ENCODE data around the gene ACADVL. TPM values are rescaled to one million over a fixed set of nuclear protein-coding genes. Genes with fewer than 3 reads are reported as not detected.

The ACADVL gene
- total and polyA plus RNA-seq, 10 donors, result 320 to 963 (median 586) TPM

DNA sequence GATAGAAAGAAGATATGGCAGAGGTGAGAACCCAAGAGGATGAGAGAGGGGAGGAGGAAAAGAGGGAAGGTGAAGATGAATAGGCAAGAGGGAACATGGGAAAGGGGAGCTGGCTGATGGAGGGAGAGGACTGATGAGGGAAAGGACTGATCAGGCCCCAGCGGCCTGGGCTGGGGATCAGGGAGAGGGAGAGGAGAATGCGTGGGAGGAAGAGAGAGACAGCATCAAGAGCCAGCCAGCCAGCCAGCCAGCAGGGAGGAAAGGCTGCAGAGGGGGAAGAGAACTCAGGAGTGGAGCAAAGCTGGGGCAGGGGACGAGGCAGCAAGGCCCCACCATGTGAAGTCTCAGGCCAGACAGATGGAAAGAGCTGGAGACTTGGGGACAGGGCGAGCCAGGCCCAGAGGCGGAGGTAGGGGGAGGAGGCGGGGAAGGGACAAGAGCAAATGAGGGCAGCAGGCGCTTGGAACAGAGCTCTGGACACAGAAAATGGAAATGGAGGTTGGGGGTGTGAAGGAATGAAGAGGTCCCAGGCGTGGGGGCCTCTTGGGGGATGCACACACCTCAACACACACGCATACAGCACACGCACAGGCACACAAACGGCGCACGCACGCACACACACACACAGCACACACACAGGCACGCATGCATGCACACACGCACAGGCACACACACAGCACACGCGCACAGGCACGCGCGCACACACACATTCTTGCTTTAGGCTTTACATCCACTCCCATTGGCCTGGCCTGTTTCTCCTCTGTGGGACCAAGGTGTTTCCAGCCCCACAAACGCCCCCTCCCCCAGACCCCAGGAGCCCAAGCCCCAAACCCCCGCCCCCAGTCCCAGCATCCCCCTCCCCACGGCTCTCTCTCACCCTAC, 12.4 kb upstream of the ACADVL start:
- intact Hi-C loops (cut with DNase I; ENCODE audit: low total_unique reads), result no loop called here
- Histone ChIP-seq H3K27me3 (replicated peaks in 1 of 7) (no peaks in the 10 kb centered on the region), H3K4me3 (no peak overlapping the region), H3K9me3 (no peaks in the 10 kb centered on the region), H3K4me1 (peaks cover 0 to 60% (median 30%) of the 10 kb centered on the region in 6 donors), H3K27ac (peak overlapping the region in 4 of 8 donors; percentile 34 to 84 (median 60)), H3K36me3 (peaks cover 0 to 18% (median 11%) of the 10 kb centered on the region in 6 donors)
- no peak for TF ChIP-seq POLR2A (IDR thresholded peaks at IDR 0.05)
- no peak for TF ChIP-seq POLR2AphosphoS5 (IDR thresholded peaks at IDR 0.05)
- TF ChIP-seq, protein P1, sequence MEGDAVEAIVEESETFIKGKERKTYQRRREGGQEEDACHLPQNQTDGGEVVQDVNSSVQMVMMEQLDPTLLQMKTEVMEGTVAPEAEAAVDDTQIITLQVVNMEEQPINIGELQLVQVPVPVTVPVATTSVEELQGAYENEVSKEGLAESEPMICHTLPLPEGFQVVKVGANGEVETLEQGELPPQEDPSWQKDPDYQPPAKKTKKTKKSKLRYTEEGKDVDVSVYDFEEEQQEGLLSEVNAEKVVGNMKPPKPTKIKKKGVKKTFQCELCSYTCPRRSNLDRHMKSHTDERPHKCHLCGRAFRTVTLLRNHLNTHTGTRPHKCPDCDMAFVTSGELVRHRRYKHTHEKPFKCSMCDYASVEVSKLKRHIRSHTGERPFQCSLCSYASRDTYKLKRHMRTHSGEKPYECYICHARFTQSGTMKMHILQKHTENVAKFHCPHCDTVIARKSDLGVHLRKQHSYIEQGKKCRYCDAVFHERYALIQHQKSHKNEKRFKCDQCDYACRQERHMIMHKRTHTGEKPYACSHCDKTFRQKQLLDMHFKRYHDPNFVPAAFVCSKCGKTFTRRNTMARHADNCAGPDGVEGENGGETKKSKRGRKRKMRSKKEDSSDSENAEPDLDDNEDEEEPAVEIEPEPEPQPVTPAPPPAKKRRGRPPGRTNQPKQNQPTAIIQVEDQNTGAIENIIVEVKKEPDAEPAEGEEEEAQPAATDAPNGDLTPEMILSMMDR (IDR thresholded peaks at IDR 0.05 in 8 of 11, conservative IDR thresholded peaks at IDR 0.05 in 3 of 11), result no peak
- 69 to 91% (median 89%) methylated on average over 20 to 24 of the region's 24 CpGs for WGBS, 5 donors
- peak; percentile 66 for DNase-seq

DNA sequence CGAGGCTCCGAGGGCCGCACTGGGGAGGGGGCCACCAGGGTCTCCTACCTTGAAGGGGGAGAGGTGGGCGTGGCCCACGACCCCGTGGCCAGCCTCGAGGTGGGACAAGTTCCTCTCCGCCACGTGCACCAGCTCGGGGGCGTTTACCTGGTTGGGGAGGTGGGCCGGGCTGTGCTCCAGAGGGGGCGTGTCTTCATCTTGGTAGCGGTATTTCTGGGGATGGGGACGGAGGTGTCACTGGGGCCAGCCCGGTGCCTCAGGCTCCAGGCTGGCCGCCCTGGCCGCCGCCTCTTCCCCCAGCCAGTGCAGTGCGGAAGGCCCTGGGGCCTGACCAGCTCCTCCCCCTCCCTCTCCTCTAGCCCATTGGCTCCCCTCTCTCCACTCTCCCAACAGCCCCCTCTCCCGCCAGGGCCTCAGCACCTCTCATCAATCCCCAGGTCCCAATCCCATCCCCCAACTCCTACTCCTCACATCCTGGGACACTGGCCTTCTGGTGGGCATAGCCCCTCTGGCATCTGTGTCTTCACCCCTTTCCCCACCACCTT, 11.6 kb upstream of the ACADVL start:
- intact Hi-C loops (cut with DNase I; ENCODE audit: low total_unique reads), result no loop called here
- TF ChIP-seq POLR2AphosphoS5 (IDR thresholded peaks at IDR 0.05), result no peak
- no peak for TF ChIP-seq POLR2A (IDR thresholded peaks at IDR 0.05)
- TF ChIP-seq, protein P1 (IDR thresholded peaks at IDR 0.05 in 8 of 11, conservative IDR thresholded peaks at IDR 0.05 in 3 of 11), result no peak
- Histone ChIP-seq H3K4me3 (no peak overlapping the region), H3K36me3 (peaks cover 0 to 10% (median 5%) of the 10 kb centered on the region in 6 donors), H3K4me1 (peaks cover 0 to 60% (median 30%) of the 10 kb centered on the region in 6 donors), H3K9me3 (no peaks in the 10 kb centered on the region), H3K27me3 (replicated peaks in 1 of 7) (no peaks in the 10 kb centered on the region), H3K27ac (peak overlapping the region in 1 of 8 donors; percentile 84)
- WGBS, 5 donors, result 72 to 82% (median 76%) methylated on average over 17 to 21 of the region's 21 CpGs
- no peak for DNase-seq

DNA sequence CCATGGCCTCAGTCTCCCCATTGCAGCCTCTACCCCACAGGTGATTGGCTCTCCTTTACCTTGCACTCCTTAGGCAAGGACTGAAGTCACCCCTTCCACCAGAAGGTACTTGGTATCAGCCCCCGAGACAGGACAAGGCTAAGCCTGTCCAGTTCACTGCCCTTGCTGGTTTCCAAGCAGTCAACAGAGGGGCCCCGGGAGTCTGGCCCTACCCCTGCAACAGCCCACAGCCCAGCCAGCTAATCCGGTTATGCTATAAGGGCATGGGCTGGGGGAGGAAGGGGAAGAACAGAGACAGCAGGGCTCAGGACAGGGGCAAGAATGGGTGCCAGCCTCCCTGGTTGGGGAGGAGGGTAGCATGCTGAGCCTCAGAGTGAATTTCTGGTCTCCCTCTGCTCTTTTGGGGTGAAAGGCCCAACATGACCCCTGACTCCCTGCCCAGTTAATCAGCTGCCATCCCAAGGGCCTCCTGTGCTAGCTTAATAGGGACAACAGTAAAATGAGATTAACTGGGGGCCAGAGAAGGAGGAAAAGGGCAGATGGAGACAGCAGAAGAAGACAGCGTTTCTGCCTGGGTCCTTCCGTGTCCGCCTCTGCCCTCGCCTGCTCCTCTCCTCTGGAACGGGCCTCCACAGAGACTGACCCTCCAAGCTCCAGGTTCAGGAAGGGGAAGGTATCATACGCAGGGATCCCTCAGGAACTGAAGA, 10.8 kb upstream of the ACADVL start:
- Histone ChIP-seq H3K4me3 (no peak overlapping the region), H3K4me1 (peaks cover 2 to 64% (median 34%) of the 10 kb centered on the region in 6 donors), H3K36me3 (peaks cover 0 to 2% (median 0%) of the 10 kb centered on the region in 6 donors), H3K27ac (no peak overlapping the region), H3K9me3 (no peaks in the 10 kb centered on the region), H3K27me3 (replicated peaks in 1 of 7) (no peaks in the 10 kb centered on the region)
- WGBS, 5 donors, result 85 to 96% (median 91%) methylated on average over 8 to 9 of the region's 9 CpGs
- no peak for DNase-seq
- TF ChIP-seq POLR2AphosphoS5 (IDR thresholded peaks at IDR 0.05) (no peak), POLR2A (IDR thresholded peaks at IDR 0.05) (no peak)
- TF ChIP-seq, protein P1 (IDR thresholded peaks at IDR 0.05 in 8 of 11, conservative IDR thresholded peaks at IDR 0.05 in 3 of 11), result no peak
- intact Hi-C loops (cut with DNase I; ENCODE audit: low total_unique reads), result no loop called here
